Osteoblast (primary cell): Measurements from ENCODE around the gene ADCY5. TPM values are rescaled to one million over a fixed set of nuclear protein-coding genes. Genes with fewer than 3 reads are reported as not detected.

Experiments
- DNase-seq: peaks from one replicate; pipeline ENCODE4 v3.0.0; 2011; ENCODE audit warnings: low spot score, mixed read lengths; ENCODE audit not compliant: insufficient read length; ENCODE audit errors: missing footprints
- H2AFZ ChIP-seq: 2 replicates; pipeline ENCODE4 v1.6.0; 2011; ENCODE audit warnings: mild to moderate bottlenecking, low read length
- H3K27ac ChIP-seq: 2 replicates; pipeline ENCODE4 v1.5.1; 2011; ENCODE audit warnings: mild to moderate bottlenecking, low read depth, low read length, moderate library complexity
- H3K27me3 ChIP-seq: 2 replicates; pipeline ENCODE4 v1.6.0; 2012; ENCODE audit warnings: mild to moderate bottlenecking, control low read depth, inconsistent platforms, low read length, moderate library complexity; ENCODE audit not compliant: insufficient read depth
- H3K36me3 ChIP-seq: 2 replicates; pipeline ENCODE4 v1.5.1; 2011; ENCODE audit warnings: mild to moderate bottlenecking, low read length, control low read depth, moderate library complexity; ENCODE audit not compliant: insufficient read depth
- H3K4me1 ChIP-seq: 2 replicates; pipeline ENCODE4 v1.5.1; 2011; ENCODE audit warnings: mild to moderate bottlenecking, low read length, control low read depth, moderate library complexity; ENCODE audit not compliant: insufficient read depth
- H3K4me2 ChIP-seq: 2 replicates; pipeline ENCODE4 v1.6.0; 2011; ENCODE audit warnings: mild to moderate bottlenecking, low read length; ENCODE audit not compliant: insufficient read depth
- H3K4me3 ChIP-seq: fragments of 200-600 bp; sonication (generic); 3 replicates; pipeline ENCODE4 v1.5.1; 2012; ENCODE audit warnings: mild to moderate bottlenecking, low read length, inconsistent platforms; ENCODE audit not compliant: insufficient read depth
- H3K79me2 ChIP-seq: 2 replicates; pipeline ENCODE4 v1.6.0; 2012; ENCODE audit warnings: mild to moderate bottlenecking, low read length, control low read depth, inconsistent platforms; ENCODE audit not compliant: insufficient read depth
- H3K9me3 ChIP-seq: 2 replicates; pipeline ENCODE4 v1.5.1; 2011; ENCODE audit warnings: low read depth, low read length, control low read depth
- H4K20me1 ChIP-seq: 2 replicates; pipeline ENCODE4 v1.6.0; 2012; ENCODE audit warnings: mild to moderate bottlenecking, low read length, control low read depth; ENCODE audit not compliant: insufficient read depth
- CTCF ChIP-seq: IDR thresholded peaks from 2 replicates; pipeline ENCODE4 v1.5.1; 2011; ENCODE audit warnings: mild to moderate bottlenecking, low read depth, low read length, moderate library complexity; ENCODE audit errors: extremely low read depth
- total RNA-seq: library from RNA; depleted of rRNA; stranded (reverse); fragments of >200 nt; gene quantifications from 2 replicates; pipeline ENCODE4 v1.2.3, GENCODE V29; 2012

The ADCY5 gene
- total RNA-seq, 1 donor = 0.72 TPM

GRCh38 chr3:123279121-123279520 is 169.8 kb downstream of the ADCY5 start:
- H3K4me2 ChIP-seq = no peak overlapping the region
- TF ChIP-seq CTCF = no peak
- no peaks in the 10 kb centered on the region for H3K36me3 ChIP-seq
- H4K20me1 ChIP-seq = peaks cover 8% of the 10 kb centered on the region
- no peak overlapping the region for H3K4me3 ChIP-seq
- H3K4me1 ChIP-seq = no peaks in the 10 kb centered on the region
- H3K27me3 ChIP-seq = no peaks in the 10 kb centered on the region
- H3K9me3 ChIP-seq = no peaks in the 10 kb centered on the region
- H3K79me2 ChIP-seq = no peaks in the 10 kb centered on the region
- DNase-seq = no peak
- H3K27ac ChIP-seq = no peak overlapping the region
- no peak overlapping the region for H2AFZ ChIP-seq

GRCh38 chr3:123278446-123278845 is 170.4 kb downstream of the ADCY5 start:
- H3K36me3 ChIP-seq = no peaks in the 10 kb centered on the region
- H3K4me2 ChIP-seq = no peak overlapping the region
- no peak overlapping the region for H3K4me3 ChIP-seq
- H4K20me1 ChIP-seq = peaks cover 8% of the 10 kb centered on the region
- DNase-seq = peak; percentile 42
- H3K4me1 ChIP-seq = peaks cover 4% of the 10 kb centered on the region
- no peaks in the 10 kb centered on the region for H3K9me3 ChIP-seq
- TF ChIP-seq CTCF = no peak
- no peak overlapping the region for H2AFZ ChIP-seq
- H3K27ac ChIP-seq = no peak overlapping the region
- no peaks in the 10 kb centered on the region for H3K79me2 ChIP-seq
- H3K27me3 ChIP-seq = no peaks in the 10 kb centered on the region

DNA sequence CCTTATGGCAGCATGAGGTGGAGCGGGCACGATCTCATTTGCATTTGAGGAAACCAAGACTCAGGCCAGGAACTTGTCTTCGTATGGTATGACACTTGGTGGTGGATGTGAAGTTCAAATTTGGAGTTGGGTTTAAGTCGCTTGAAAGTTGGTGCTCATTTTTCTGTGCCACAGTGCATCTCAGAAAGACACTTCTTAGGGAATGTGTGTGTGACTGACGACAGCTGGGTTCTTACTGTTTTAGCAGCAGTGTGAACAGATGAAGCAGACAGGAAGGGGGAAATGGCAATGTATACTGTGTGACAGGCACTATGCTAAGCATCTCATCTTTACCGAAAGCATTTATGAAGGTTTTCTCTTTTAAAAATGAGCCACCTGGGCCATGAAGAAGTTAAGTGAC is 171.8 kb downstream of the ADCY5 start:
- DNase-seq = no peak
- no peaks in the 10 kb centered on the region for H3K9me3 ChIP-seq
- TF ChIP-seq CTCF = no peak
- H3K36me3 ChIP-seq = no peaks in the 10 kb centered on the region
- H3K4me3 ChIP-seq = no peak overlapping the region
- H4K20me1 ChIP-seq = peaks cover 8% of the 10 kb centered on the region
- no peak overlapping the region for H3K27ac ChIP-seq
- H2AFZ ChIP-seq = no peak overlapping the region
- H3K27me3 ChIP-seq = no peaks in the 10 kb centered on the region
- H3K4me1 ChIP-seq = peaks cover 14% of the 10 kb centered on the region
- no peaks in the 10 kb centered on the region for H3K79me2 ChIP-seq
- no peak overlapping the region for H3K4me2 ChIP-seq

- no peak for TF ChIP-seq CTCF
- Histone ChIP-seq H3K4me1 (peaks cover 14% of the 10 kb centered on the region), H2AFZ (no peak overlapping the region), H3K27me3 (no peaks in the 10 kb centered on the region), H3K4me3 (no peak overlapping the region), H4K20me1 (peaks cover 8% of the 10 kb centered on the region), H3K36me3 (no peaks in the 10 kb centered on the region), H3K9me3 (no peaks in the 10 kb centered on the region), H3K27ac (no peak overlapping the region), H3K79me2 (no peaks in the 10 kb centered on the region), H3K4me2 (no peak overlapping the region)
- DNase-seq = no peak
Measured at GRCh38 chr3:123276346-123277006, 172.4 kb downstream of the ADCY5 start.
